Limb (tissue), 2 donors: ENCODE results near the gene ZBTB16.

ENCODE experiments used
- DNase-seq, 2 donors: peaks; one replicate each; pipeline ENCODE4 v3.0.0-alpha.2; 2016; ENCODE audit errors: extremely low spot score in 2 of 2

Gene ZBTB16

DNA sequence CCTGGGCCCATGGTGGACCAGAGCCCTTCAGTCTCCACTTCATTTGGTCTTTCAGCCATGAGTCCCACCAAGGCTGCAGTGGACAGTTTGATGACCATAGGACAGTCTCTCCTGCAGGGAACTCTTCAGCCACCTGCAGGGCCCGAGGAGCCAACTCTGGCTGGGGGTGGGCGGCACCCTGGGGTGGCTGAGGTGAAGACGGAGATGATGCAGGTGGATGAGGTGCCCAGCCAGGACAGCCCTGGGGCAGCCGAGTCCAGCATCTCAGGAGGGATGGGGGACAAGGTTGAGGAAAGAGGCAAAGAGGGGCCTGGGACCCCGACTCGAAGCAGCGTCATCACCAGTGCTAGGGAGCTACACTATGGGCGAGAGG, 4.3 kb downstream of the ZBTB16 start:
- no peak for DNase-seq

DNA sequence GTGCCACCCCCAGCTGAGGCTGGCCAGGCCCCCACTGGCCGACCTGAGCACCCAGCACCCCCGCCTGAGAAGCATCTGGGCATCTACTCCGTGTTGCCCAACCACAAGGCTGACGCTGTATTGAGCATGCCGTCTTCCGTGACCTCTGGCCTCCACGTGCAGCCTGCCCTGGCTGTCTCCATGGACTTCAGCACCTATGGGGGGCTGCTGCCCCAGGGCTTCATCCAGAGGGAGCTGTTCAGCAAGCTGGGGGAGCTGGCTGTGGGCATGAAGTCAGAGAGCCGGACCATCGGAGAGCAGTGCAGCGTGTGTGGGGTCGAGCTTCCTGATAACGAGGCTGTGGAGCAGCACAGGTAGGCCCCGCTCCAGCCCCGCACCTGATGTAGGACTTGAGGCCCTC, 4.7 kb downstream of the ZBTB16 start:
- DNase-seq, result no peak

DNA sequence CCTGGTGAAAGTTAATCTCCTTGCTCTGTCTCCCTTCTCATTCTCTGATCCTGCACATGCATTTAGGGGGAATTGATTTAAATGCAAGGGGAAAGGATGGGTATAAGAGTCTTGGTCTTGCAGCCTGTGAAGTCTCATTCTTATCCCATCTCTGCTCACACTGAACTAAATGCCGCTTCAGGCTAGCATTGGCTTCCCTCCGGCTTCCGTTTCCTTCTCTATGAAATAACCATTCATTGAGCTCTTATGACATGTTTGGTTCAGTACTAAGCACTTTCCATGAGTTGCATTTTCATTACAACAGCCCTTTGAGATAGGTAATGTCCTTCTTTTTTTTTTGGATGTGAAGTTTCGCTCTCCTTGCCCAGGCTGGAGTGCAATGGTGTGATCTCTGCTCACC, 5.6 kb downstream of the ZBTB16 start:
- DNase-seq, result no peak

DNA sequence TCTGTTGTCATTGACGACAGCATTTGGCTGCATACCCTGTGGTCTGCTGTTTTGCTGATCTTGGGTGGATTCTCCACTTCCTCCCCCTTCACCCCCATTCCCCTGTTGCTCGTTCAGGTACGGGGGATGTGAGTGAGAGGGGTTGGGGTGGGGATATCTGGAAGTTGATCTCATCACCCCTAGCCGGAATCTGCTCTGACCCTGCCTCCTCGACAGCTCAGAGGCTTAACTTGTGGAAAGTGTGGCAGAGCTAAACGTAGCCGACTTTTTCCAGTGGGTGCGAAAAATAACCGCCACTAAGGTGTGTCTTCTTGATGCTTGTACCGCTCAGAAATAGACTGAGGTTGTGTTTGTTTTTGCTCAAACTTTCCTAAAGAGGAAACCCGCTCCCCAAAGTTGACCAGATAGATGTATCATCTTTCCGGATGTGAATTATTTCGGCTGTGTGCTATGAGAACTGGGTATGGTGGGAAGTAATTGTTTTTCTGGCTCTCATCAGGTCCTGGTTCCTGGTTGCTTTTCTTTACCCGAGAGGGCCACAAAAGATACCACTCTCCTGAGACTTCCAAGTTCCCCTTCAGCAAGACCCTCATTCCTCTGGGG, 6.6 kb downstream of the ZBTB16 start:
- DNase-seq, result no peak

DNA sequence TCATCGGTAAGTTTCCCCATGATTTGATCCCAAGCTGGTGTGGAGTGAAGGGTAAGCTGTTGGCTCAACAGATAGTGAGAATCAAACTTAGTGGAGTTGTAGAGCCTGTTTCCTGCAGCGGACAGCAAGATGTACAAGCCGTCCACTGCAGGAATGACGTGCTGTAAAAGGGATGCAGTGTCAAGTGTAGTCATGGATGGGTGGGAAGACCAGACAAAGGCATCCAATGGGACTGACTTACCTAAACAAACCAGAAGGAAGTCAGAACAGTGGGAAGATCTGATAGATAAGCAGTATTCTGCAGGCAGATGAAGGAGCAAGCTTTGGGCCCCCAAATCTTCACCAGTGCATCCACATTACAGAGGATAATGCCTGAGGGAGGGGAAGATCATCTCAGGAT, 8.8 kb downstream of the ZBTB16 start:
- no peak for DNase-seq

DNA sequence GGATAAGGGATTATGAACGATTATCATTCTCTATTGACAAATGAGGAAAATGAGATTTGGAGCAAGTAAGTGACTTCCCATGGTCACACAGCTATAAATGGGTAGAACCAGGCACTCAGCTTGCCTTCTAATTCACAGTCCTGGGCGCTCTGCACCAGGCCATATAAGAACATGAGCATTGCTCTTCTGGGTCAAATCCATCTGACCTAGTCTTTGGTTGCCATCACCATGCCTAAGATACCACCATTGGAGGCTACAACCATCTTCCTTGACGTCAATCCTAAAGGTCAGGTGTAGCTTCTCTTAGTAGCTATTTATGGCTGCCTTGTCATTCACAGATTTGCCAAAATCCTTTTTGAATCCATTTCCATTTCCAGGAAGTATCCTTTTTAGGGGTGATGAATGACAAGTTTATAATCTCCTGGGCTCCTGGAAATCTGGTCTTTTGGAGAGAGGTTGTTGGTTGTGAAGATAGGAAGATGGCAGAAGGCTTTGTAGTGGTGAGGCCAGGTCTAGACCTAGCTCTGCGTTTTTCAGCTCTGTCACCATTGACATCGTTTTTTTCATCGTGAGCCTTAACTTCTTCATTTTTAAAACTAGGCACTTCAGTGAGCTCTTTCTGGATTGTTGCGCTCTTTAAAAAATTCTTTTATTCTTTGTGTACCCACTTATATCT, 11.1 kb downstream of the ZBTB16 start:
- DNase-seq, result no peak

DNA sequence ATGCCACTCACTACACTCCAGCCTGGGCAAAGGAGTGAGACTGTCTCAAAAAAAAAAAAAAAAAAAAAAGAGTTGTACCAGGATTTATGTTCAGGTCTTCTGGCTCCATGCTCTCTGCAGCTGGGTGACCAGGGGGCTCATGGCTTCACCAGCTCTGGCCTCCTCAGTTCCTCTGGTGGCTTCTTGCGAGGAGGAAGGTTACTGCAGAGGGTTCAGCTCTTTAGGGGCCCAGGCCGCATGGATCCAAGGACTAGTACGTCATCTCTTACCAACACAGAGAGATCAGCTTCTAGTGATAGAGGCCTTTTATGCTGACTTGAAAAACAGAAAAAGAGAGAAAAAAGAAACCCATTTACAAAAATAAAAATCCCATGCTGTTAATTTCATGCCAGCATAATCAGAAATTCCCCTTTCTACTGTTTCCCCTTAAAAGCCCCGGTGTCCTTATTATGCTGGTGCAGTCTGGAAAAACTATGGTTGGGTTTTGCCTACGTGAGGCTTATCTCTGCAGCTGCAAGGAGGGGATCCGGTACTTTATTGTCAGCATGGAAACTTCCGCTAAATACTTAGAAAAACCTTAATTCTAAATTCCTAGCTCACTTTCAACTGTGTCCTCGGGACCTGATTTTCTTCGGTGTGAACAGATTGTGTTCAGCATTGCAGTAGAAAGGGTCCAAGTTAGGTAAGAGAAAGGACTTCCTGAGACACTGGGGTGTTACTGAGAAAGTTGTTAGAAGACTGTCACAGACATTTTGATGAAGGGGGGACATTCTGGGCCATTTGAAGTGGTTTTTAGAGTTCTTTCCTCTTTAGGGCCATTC, 13.7 kb downstream of the ZBTB16 start:
- no peak for DNase-seq

DNA sequence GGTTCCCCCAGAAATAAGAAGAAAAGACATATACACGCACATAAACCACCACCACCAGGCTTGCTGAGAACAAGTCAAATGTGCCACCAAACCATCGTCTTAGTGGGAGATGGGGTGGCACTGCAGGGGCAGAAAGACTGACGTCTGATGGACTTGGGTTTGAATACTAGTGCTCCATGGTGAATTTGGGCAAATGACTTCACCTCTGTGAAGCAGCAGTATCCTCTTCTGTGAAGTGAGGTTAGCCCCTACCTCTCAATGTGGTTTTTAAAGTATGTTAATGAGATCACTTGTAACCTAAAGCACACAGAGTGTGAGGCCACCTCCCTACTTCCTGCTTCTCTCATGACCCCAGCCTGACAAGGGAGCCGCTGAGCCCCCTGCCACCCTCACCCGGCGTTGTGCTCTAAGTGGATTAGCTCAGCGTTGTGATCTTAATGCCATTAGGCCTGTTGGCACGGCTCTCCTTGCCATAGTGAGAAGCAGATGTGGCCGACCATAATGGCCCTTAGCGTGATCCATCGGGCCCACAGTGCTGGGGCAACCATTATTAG, 14.4 kb downstream of the ZBTB16 start:
- no peak for DNase-seq

DNA sequence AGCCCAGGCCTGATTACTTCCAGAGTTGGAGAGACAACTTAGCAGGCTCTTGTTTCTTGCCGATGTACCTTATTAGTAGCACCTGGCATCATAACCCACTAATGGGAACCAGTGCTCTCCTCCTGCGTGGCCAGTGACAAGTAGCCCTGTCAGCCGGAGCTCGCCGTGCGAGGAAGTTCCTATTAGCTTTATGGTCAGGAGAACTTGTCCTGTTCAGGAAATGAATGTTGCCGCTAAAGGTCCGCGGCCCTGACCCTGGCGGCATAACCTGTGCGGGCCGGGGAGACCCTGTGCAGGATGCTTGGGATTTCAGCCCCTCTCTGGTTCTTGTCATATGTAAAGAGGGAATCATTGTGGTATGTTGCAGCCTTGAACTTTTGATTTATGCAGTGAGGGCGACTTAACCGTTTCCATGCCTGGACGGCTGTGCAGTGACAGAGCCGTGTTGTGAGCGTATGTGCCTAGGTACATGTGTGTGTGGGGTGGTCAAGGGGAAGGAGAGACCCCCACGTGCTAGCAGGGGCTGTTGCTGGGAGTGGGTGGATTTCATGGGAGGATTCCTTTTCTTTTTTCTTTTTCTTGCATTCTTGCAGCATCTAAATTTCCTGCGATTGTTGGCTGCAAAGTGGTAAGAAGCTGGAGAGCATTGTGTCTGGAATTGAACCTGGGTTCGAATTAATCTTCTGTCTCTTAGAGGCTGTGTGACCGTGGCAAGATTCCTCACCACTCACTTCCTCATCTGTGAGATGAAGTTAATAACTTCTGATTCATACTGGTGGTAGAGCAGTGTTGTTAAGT, 15.2 kb downstream of the ZBTB16 start:
- no peak for DNase-seq

DNA sequence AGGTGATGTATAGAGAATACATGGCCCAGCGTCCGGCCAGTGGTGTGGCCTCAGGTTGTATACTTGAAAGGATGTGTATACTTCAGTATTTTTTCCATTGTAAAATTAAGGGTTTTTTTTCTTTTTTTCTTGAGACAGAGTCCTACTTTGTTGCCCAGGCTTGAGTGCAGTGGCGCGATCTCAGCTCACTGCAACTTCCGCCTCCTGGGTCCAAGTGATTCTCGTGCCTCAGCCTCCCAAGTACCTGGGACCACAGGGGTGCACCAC, 15.8 kb downstream of the ZBTB16 start:
- DNase-seq, result no peak

DNA sequence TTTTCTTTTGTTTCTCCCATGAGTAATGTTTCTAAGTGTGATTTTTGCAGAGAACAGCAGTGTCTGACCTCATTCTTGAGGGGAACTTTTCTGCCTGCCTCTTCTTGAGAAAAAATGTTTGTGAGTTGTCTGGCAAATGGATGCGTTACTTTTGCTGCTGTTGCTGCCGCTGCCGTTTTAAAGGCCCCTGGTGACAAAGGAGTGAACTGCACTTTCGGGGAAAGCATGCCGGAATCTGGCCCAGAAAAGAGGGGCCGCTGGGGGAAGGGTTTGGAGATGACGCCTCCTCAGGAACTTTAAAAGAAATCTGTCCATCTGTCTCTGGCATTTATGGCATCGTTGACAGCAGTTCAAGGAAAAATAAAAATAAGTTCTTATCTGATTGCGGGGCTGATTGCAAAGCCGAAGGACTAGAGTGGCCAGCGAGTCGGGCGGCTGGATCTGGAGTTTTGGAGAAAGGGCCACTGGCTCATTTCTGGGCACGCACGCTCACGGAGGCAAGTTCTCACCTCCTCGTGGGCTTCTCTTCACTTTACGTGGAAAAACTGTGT, 16.5 kb downstream of the ZBTB16 start:
- DNase-seq, result peak; percentile 78

DNA sequence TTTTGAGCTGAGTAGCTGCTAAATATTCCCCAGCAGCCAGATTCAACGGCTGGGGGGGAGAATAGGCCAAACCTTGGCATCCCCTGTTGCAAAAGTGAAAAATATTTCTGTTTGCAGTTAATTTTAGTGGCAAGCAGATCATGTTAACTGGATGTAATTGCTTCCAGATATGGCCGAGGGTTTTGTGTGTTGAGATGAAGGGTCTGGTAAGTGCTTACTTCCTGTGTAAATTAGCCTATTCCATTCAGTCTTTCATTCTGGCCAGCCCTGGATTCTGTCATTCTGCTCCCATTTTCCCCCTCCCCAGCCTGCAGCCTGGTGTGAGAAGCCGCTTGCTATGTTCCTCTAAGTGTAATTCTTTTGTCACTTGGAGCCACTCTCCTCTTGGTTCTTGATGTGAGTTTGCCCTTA, 17.4 kb downstream of the ZBTB16 start:
- no peak for DNase-seq

DNA sequence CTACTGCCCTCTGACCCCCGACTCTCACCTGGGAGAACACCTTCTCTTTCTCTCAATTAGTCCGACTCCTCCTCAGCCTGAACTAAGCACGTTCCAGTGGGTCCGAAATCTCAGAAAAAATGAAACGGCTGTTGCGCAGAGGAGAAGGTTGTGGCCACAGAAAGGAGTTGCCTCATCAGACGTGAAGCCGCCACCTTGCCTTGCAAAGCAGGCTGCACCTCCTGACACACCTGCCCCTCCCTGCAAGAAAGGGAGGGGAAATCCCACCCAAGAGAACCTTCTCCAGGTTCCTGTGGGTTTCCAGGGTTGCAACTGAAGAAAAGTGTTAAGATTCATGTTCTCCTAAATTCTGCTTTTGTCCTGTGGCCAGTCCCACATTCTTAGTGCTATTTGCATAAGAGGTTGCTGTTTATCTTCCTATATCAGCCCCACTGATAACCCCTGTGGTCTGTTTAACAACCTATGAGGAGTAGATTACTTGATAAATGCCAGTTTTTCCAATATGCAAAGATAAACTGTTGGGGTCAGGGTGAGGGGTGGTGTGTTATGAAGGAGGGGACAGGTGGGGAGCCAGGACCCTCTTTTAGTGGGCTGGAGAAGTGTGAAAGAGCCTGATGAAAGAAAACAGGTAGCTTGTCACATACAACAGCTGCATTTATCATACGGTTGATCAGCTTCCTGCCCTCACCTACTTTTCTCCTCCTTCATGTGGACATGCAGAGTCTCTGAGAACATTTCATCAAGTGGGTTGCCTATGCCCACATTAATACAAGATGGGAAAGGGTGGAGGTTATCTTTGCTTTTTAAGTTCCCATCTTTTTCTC, 18.2 kb downstream of the ZBTB16 start:
- no peak for DNase-seq

DNA sequence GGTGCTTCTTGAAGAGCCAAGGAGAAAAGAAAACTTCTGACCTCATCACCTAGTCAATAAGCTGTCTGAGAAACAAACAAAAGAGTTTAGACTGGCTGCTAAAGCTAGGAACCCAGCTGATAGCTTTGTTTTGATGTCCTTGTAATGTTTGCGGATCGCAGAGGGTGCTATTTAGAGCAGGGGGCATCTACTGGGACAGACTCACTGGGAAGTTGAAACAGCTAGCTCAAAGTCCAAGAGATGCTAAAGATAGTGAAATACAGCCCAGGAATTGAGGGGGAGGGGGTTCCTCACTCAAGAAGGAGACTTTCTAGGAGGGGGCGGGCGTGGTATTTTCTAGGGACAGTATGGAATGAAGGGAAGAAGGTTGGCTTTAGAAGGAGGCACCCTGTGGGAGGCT, 18.9 kb downstream of the ZBTB16 start:
- DNase-seq, result no peak

DNA sequence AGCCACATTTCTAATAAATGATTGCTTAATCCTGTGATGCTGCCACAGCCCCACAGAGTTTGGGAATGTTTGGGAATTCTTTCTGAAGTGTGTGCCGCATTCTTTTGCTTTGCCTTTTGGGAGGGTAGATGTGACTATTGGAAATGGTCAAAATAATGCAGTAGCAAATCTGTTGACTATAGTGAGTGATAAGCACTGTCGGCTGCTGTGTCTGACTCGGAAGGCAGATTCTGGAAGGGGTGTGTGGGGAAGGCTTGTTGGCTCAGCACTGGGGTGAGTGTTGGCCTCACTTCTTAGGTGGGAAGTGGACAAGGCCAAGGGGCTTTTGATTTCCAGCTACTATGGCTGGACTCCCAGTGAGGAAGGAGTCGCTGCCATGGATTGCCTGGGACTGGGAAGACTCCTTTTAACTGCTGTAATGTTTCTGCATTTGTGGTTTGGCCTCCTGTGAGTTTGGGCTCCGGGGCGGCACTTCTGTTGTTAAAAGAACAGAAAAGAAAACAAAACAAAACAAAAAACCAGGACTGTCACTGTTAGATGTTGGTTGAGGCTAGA, 20.1 kb downstream of the ZBTB16 start:
- no peak for DNase-seq

DNA sequence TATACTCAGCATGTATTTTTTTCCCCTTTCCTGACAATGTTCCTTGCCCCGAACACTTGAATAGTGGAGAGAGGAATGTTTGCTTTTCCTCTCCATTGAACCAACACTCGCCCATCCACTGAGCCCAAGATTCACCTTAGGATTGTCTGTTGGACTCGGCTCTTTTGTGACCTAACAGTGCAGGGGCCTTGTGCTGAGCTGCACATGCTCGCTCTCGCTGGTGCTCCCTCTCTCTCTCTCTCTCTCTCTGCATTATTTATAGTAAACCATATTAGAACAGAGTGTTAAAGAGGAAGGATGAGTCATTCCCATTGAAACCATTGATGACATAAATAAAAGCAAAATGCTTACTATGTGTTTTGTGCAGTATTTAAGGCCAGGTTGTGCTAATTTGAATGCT, 20.7 kb downstream of the ZBTB16 start:
- no peak for DNase-seq

DNA sequence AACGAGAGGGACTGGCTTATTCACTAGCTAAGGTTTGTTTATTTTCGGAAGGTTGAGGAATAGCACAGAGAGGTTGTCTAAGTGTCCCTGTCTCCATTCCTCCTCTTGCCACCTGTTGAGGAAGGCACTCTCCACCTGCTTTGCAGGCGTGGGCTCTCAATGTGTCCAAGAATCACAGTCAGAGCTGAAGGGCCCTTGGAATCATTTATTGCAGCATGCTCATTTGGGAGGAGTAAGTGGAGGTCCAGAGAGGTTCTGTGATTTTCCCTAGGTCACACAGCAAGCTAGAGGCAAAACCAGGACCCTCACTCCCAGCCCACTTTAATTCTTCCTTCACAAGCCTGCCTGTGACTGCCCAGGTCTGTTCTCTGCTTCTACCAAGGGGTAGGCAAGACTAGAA, 21.3 kb downstream of the ZBTB16 start:
- DNase-seq, result no peak

DNA sequence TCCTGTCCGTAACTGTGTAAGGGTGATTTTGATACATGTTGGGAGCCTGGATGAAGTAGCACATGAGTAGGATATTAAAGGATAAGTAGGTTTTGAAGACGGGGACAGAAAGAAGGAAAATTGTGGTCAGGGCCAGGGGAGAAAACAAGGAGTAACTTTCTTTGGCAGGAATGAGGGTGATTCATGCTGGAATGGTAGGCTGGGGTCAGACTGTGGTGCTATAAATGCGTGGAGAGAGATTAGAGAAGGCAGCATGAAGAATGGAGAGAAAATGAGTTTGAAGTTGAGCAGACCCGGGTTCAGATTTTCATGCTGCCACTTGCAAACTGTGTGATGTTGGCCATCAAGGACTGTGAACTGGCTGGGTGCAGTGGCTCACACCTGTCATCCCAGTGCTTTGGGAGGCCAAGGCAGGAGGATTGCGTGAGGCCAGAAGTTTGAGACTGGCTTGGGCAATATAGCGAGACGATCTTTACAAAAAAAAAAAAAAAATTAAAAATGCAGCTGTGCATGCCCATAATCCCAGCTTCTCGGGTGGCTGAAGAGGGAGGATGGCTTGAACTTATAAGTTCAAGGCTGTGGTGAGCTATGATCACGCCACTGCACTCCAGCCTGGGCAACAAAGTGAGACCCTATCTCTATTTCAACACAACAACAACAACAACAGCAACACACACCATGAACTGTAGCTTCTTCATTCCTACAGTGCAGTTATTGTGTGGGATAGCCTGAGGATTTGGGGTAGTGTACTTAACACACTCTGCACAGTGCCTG, 22.3 kb downstream of the ZBTB16 start:
- no peak for DNase-seq

DNA sequence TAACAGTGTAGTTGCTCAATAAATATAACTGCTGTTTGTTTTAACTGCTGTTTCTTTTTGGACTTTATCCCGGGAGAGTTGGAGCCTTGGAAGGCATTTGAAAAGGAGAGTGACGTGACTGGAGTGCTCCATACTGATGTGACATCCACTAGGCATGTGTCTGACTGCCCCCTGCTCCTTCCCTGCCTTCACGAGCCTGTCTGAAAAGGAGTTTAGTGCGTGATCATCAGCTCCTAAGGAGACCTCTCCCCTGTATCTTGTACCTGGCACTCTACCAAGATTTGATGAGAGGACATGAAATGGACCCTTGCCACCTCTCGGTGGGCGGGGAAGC, 22.9 kb downstream of the ZBTB16 start:
- DNase-seq, result no peak

DNA sequence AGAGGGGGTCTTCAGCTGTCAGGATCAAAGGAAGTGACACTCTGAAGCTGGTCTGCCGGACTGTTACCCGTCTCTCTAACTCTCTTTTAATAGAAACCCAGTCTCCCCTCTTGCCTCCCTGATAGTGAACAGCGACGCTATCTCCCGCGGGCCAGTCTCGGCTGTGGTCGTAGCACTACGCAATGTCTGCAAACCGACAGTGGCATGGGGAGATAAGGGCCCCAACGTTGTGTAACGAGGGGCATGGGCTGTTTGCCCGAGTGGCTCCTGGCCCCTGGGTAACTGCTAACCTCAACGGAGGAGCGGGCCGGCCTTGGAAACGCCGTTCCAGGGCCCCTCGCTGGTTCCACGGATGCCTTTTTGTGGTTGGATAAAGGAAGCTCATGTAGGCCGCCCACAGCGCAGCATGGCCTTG, 23.3 kb downstream of the ZBTB16 start:
- no peak for DNase-seq
